ENCODE measurements around the gene FBXW4.

FBXW4 gene

GRCh38 chr10:101708073-101708472 is 13.1 kb upstream of the FBXW4 start:
- TF ChIP-seq TAF1 (IDR thresholded peaks at IDR 0.05; ENCODE audit: low read depth, low read length) (no peak), POLR2A (IDR thresholded peaks at IDR 0.05; ENCODE audit: low read depth, low read length) (no peak), SPI1 (IDR thresholded peaks at IDR 0.05; ENCODE audit: low read depth, low read length) (no peak), POU2F2 (IDR thresholded peaks at IDR 0.05; ENCODE audit: low read depth, low read length) (no peak), PAX5 (IDR thresholded peaks at IDR 0.05; ENCODE audit: insufficient read depth, low read length, severe bottlenecking) (no peak), POLR2AphosphoS5 (IDR thresholded peaks at IDR 0.05; ENCODE audit: low read depth, low read length) (no peak)
- DNase-seq (ENCODE audit: insufficient read length, low spot score) (no peak), FAIRE-seq (no peak)

GRCh38 chr10:101704331-101704730 is 9.4 kb upstream of the FBXW4 start:
- TF ChIP-seq POU2F2 (IDR thresholded peaks at IDR 0.05; ENCODE audit: low read depth, low read length): no peak
- no peak for TF ChIP-seq PAX5 (IDR thresholded peaks at IDR 0.05; ENCODE audit: insufficient read depth, low read length, severe bottlenecking)
- TF ChIP-seq SPI1 (IDR thresholded peaks at IDR 0.05; ENCODE audit: low read depth, low read length): no peak
- no peak for TF ChIP-seq POLR2A (IDR thresholded peaks at IDR 0.05; ENCODE audit: low read depth, low read length)
- no peak for TF ChIP-seq TAF1 (IDR thresholded peaks at IDR 0.05; ENCODE audit: low read depth, low read length)
- peak; percentile 43 for FAIRE-seq
- no peak for DNase-seq (ENCODE audit: insufficient read length, low spot score)

- DNase-seq (ENCODE audit: insufficient read length, low spot score) (no peak), FAIRE-seq (no peak)
- no peak for TF ChIP-seq POLR2AphosphoS5 (IDR thresholded peaks at IDR 0.05; ENCODE audit: low read depth, low read length)
- no peak for TF ChIP-seq POLR2A (IDR thresholded peaks at IDR 0.05; ENCODE audit: low read depth, low read length)
- TF ChIP-seq PAX5 (IDR thresholded peaks at IDR 0.05; ENCODE audit: insufficient read depth, low read length, severe bottlenecking): no peak
- no peak for TF ChIP-seq POU2F2 (IDR thresholded peaks at IDR 0.05; ENCODE audit: low read depth, low read length)
- TF ChIP-seq SPI1 (IDR thresholded peaks at IDR 0.05; ENCODE audit: low read depth, low read length): no peak
Measured at GRCh38 chr10:101696632-101697031, 1.7 kb upstream of the FBXW4 start.

- DNase-seq (ENCODE audit: insufficient read length, low spot score): no peak
- FAIRE-seq: no peak
- TF ChIP-seq TAF1 (IDR thresholded peaks at IDR 0.05; ENCODE audit: low read depth, low read length) (no peak), POLR2AphosphoS5 (IDR thresholded peaks at IDR 0.05; ENCODE audit: low read depth, low read length) (no peak), SPI1 (IDR thresholded peaks at IDR 0.05; ENCODE audit: low read depth, low read length) (no peak), PAX5 (IDR thresholded peaks at IDR 0.05; ENCODE audit: insufficient read depth, low read length, severe bottlenecking) (no peak), POLR2A (IDR thresholded peaks at IDR 0.05; ENCODE audit: low read depth, low read length) (no peak), POU2F2 (IDR thresholded peaks at IDR 0.05; ENCODE audit: low read depth, low read length) (no peak)
Measured at GRCh38 chr10:101695404-101695890, 477 bp upstream of the FBXW4 start.

GRCh38 chr10:101693978-101694673 is 844 bp downstream of the FBXW4 start:
- FAIRE-seq (no peak), DNase-seq (ENCODE audit: insufficient read length, low spot score) (peak; percentile 46)
- TF ChIP-seq POLR2AphosphoS5 (IDR thresholded peaks at IDR 0.05; ENCODE audit: low read depth, low read length): peak; percentile 80
- peak; percentile 80 for TF ChIP-seq POLR2A (IDR thresholded peaks at IDR 0.05; ENCODE audit: low read depth, low read length)
- no peak for TF ChIP-seq PAX5 (IDR thresholded peaks at IDR 0.05; ENCODE audit: insufficient read depth, low read length, severe bottlenecking)

GRCh38 chr10:101693651-101693977 is 1.4 kb downstream of the FBXW4 start:
- FAIRE-seq: no peak
- no peak for TF ChIP-seq POLR2AphosphoS5 (IDR thresholded peaks at IDR 0.05; ENCODE audit: low read depth, low read length)
- no peak for TF ChIP-seq TAF1 (IDR thresholded peaks at IDR 0.05; ENCODE audit: low read depth, low read length)
- no peak for TF ChIP-seq POU2F2 (IDR thresholded peaks at IDR 0.05; ENCODE audit: low read depth, low read length)
- TF ChIP-seq PAX5 (IDR thresholded peaks at IDR 0.05; ENCODE audit: insufficient read depth, low read length, severe bottlenecking): no peak
- TF ChIP-seq POLR2A (IDR thresholded peaks at IDR 0.05; ENCODE audit: low read depth, low read length): peak; percentile 4; the same call in 1 of the 2 replicates
- TF ChIP-seq SPI1 (IDR thresholded peaks at IDR 0.05; ENCODE audit: low read depth, low read length): no peak
- DNase-seq (ENCODE audit: insufficient read length, low spot score): no peak

GRCh38 chr10:101691081-101691480 is 3.9 kb downstream of the FBXW4 start:
- TF ChIP-seq SPI1 (IDR thresholded peaks at IDR 0.05; ENCODE audit: low read depth, low read length) (no peak), PAX5 (IDR thresholded peaks at IDR 0.05; ENCODE audit: insufficient read depth, low read length, severe bottlenecking) (no peak), POLR2AphosphoS5 (IDR thresholded peaks at IDR 0.05; ENCODE audit: low read depth, low read length) (no peak), TAF1 (IDR thresholded peaks at IDR 0.05; ENCODE audit: low read depth, low read length) (no peak), POLR2A (IDR thresholded peaks at IDR 0.05; ENCODE audit: low read depth, low read length) (no peak), POU2F2 (IDR thresholded peaks at IDR 0.05; ENCODE audit: low read depth, low read length) (no peak)
- FAIRE-seq (no peak), DNase-seq (ENCODE audit: insufficient read length, low spot score) (no peak)

GRCh38 chr10:101690461-101690860 is 4.5 kb downstream of the FBXW4 start:
- TF ChIP-seq TAF1 (IDR thresholded peaks at IDR 0.05; ENCODE audit: low read depth, low read length): no peak
- TF ChIP-seq POLR2A (IDR thresholded peaks at IDR 0.05; ENCODE audit: low read depth, low read length): no peak
- no peak for TF ChIP-seq SPI1 (IDR thresholded peaks at IDR 0.05; ENCODE audit: low read depth, low read length)
- TF ChIP-seq POLR2AphosphoS5 (IDR thresholded peaks at IDR 0.05; ENCODE audit: low read depth, low read length): no peak
- no peak for TF ChIP-seq POU2F2 (IDR thresholded peaks at IDR 0.05; ENCODE audit: low read depth, low read length)
- no peak for TF ChIP-seq PAX5 (IDR thresholded peaks at IDR 0.05; ENCODE audit: insufficient read depth, low read length, severe bottlenecking)
- DNase-seq (ENCODE audit: insufficient read length, low spot score): no peak

GRCh38 chr10:101687071-101687658 is 7.8 kb downstream of the FBXW4 start:
- FAIRE-seq (no peak), DNase-seq (ENCODE audit: insufficient read length, low spot score) (no peak)
- no peak for TF ChIP-seq TAF1 (IDR thresholded peaks at IDR 0.05; ENCODE audit: low read depth, low read length)
- TF ChIP-seq POLR2AphosphoS5 (IDR thresholded peaks at IDR 0.05; ENCODE audit: low read depth, low read length): no peak
- TF ChIP-seq PAX5 (IDR thresholded peaks at IDR 0.05; ENCODE audit: insufficient read depth, low read length, severe bottlenecking): no peak
- TF ChIP-seq POU2F2 (IDR thresholded peaks at IDR 0.05; ENCODE audit: low read depth, low read length): no peak
- no peak for TF ChIP-seq POLR2A (IDR thresholded peaks at IDR 0.05; ENCODE audit: low read depth, low read length)
- TF ChIP-seq SPI1 (IDR thresholded peaks at IDR 0.05; ENCODE audit: low read depth, low read length): no peak

More at GRCh38 chr10:101690461-101690860, 4.5 kb downstream of the FBXW4 start:
- FAIRE-seq: peak; percentile 38

All from GM12891 (cell line).